Measurements from ENCODE around the gene ERF.

The ERF gene

GRCh38 chr19:42286349-42287016 lies 31.6 kb upstream of the ERF start:
- H3K36me3 ChIP-seq = peaks cover 49% of the 10 kb centered on the region
- peak overlapping the region; percentile 95 for H3K27ac ChIP-seq
- H3K27me3 ChIP-seq = peaks cover 9% of the 10 kb centered on the region
- H3K4me1 ChIP-seq (ENCODE audit: control insufficient read depth in 1 of 2, insufficient read depth in 1 of 2, low read depth in 1 of 2, low read length in 1 of 2) = peaks cover 39 to 41% of the 10 kb centered on the region in 2 experiments
- H3K4me3 ChIP-seq (ENCODE audit: low read depth in 1 of 2, low read length in 1 of 2) = no peak overlapping the region
- no peak for TF ChIP-seq CTCF (IDR thresholded peaks at IDR 0.05)
- H3K9me3 ChIP-seq = no peaks in the 10 kb centered on the region

- Histone ChIP-seq H3K4me1 (ENCODE audit: control insufficient read depth in 1 of 2, insufficient read depth in 1 of 2, low read depth in 1 of 2, low read length in 1 of 2) (peaks cover 44 to 46% of the 10 kb centered on the region in 2 experiments), H3K4me3 (ENCODE audit: low read depth in 1 of 2, low read length in 1 of 2) (peak overlapping the region in 1 of 2 experiments; percentile 91)
Measured at GRCh38 chr19:42285988-42286348, 31.0 kb upstream of the ERF start.

GRCh38 chr19:42285541-42285941 lies 30.6 kb upstream of the ERF start:
- Histone ChIP-seq H3K27me3 (peaks cover 18% of the 10 kb centered on the region), H3K4me1 (ENCODE audit: control insufficient read depth in 1 of 2, insufficient read depth in 1 of 2, low read depth in 1 of 2, low read length in 1 of 2) (peaks cover 47 to 48% of the 10 kb centered on the region in 2 experiments), H3K4me3 (ENCODE audit: low read depth in 1 of 2, low read length in 1 of 2) (peak overlapping the region in 1 of 2 experiments; percentile 91), H3K9me3 (no peaks in the 10 kb centered on the region), H3K36me3 (peaks cover 40% of the 10 kb centered on the region), H3K27ac (peak overlapping the region; percentile 95)
- no peak for TF ChIP-seq CTCF (IDR thresholded peaks at IDR 0.05)

More at GRCh38 chr19:42285988-42286348, 31.0 kb upstream of the ERF start:
- no peak for TF ChIP-seq CTCF (IDR thresholded peaks at IDR 0.05)
- peaks cover 14% of the 10 kb centered on the region for H3K27me3 ChIP-seq
- H3K9me3 ChIP-seq = no peaks in the 10 kb centered on the region
- peak overlapping the region; percentile 95 for H3K27ac ChIP-seq
- H3K36me3 ChIP-seq = peaks cover 44% of the 10 kb centered on the region

GRCh38 chr19:42284591-42285341 lies 29.8 kb upstream of the ERF start:
- peak overlapping the region; percentile 95 for H3K27ac ChIP-seq
- H3K27me3 ChIP-seq = peaks cover 26% of the 10 kb centered on the region
- peaks cover 32% of the 10 kb centered on the region for H3K36me3 ChIP-seq
- no peak for TF ChIP-seq CTCF (IDR thresholded peaks at IDR 0.05)
- H3K4me1 ChIP-seq (ENCODE audit: control insufficient read depth in 1 of 2, insufficient read depth in 1 of 2, low read depth in 1 of 2, low read length in 1 of 2) = peaks cover 52 to 56% of the 10 kb centered on the region in 2 experiments
- H3K9me3 ChIP-seq = no peaks in the 10 kb centered on the region
- H3K4me3 ChIP-seq (ENCODE audit: low read depth in 1 of 2, low read length in 1 of 2) = peak overlapping the region; percentile 74 to 91

GRCh38 chr19:42284066-42284501 lies 29.2 kb upstream of the ERF start:
- peaks cover 59 to 63% of the 10 kb centered on the region in 2 experiments for H3K4me1 ChIP-seq (ENCODE audit: control insufficient read depth in 1 of 2, insufficient read depth in 1 of 2, low read depth in 1 of 2, low read length in 1 of 2)
- H3K27ac ChIP-seq = peak overlapping the region; percentile 95
- H3K9me3 ChIP-seq = no peaks in the 10 kb centered on the region
- TF ChIP-seq CTCF (IDR thresholded peaks at IDR 0.05) = no peak
- H3K27me3 ChIP-seq = peaks cover 27% of the 10 kb centered on the region
- peak overlapping the region in 1 of 2 experiments; percentile 49 for H3K4me3 ChIP-seq (ENCODE audit: low read depth in 1 of 2, low read length in 1 of 2)
- H3K36me3 ChIP-seq = peaks cover 25% of the 10 kb centered on the region

Data from neutrophil (primary cell).